Astrocyte (in vitro differentiated cells and primary cell): ENCODE results near the gene PRPF31.

Experiments
- CTCF ChIP-seq: IDR thresholded peaks from 2 replicates; pipeline ENCODE4 v1.5.1; 2011; ENCODE audit warnings: low read depth, mild to moderate bottlenecking, inconsistent platforms, low read length, moderate library complexity; ENCODE audit not compliant: insufficient read depth
- EZH2 ChIP-seq: IDR thresholded peaks from 2 replicates; pipeline ENCODE4 v1.6.1; 2012; ENCODE audit warnings: mild to moderate bottlenecking, low read length, inconsistent platforms; ENCODE audit not compliant: insufficient read depth

DNA sequence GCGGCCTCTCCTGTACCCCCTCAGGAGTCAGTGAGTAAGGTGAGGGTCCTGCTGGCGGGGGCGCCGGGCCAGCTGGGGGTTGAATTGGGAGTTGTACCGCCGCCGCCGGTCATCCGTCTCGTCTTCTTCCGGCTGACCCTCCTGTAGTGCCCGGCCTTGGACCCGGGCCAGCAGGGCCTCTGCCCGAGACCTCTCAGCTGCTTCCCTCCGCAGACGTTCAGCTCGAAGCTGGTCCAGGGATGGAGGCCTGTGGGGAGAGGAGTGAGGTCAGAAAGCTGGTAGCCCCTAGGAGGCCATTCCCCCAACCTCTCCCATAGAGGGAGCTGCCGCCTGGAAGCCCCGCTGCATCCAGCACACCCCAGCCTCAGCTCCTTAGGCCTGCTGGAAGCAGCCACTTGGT is 40.1 kb downstream of the PRPF31 start:
- no peak for TF ChIP-seq CTCF
- TF ChIP-seq EZH2 = no peak
